Panc1 (cell line): Measurements from ENCODE around the gene BRME1. TPM values are rescaled to one million over a fixed set of nuclear protein-coding genes. Genes with fewer than 3 reads are reported as not detected.

Experiments
- ATAC-seq: fragments of 200-7000 bp; cut with Tn5 transposase; 2 replicates; pipeline ENCODE4 v1.9.1; 2020; ENCODE audit warnings: mild to moderate bottlenecking, moderate library complexity
- BruUV-seq: library from RNA; stranded (reverse); fragments of 400-500 nt; replicated peaks from 2 replicates; lab custom pipeline; 2021; lab: Mats Ljungman, UMichigan
- CTCF ChIA-PET: fragments of 300-600 bp; sonication (Branson Sonifier 250); formaldehyde crosslinking; loops from one replicate; lab custom pipeline; 2022; ENCODE audit warnings: antibody characterized with exemption; lab: Charles Lee
- POLR2A ChIA-PET: fragments of 300-600 bp; sonication (Branson Sonifier 250); formaldehyde crosslinking; loops from one replicate; lab custom pipeline; 2022; ENCODE audit warnings: antibody characterized with exemption; lab: Charles Lee
- DNase-seq: peaks from one replicate; pipeline ENCODE4 v3.0.0-alpha.2; 2010; ENCODE audit warnings: low read depth, low spot score
- H3K27ac ChIP-seq: 2 replicates; pipeline ENCODE4 v1.5.1; 2011; ENCODE audit warnings: mild to moderate bottlenecking, low read length, inconsistent platforms
- H3K27me3 ChIP-seq: fragments of 200-500 bp; sonication (Bioruptor generic); 2 replicates; pipeline ENCODE4 v1.6.0; 2014; ENCODE audit warnings: low read length, inconsistent platforms; ENCODE audit not compliant: control insufficient read depth, insufficient read depth
- H3K36me3 ChIP-seq: fragments of 200-500 bp; sonication (Bioruptor generic); 2 replicates; pipeline ENCODE4 v1.5.1; 2014; ENCODE audit warnings: inconsistent platforms, mild to moderate bottlenecking, low read length, moderate library complexity; ENCODE audit not compliant: control insufficient read depth, insufficient read depth
- H3K4me1 ChIP-seq: 2 replicates; pipeline ENCODE4 v1.5.1; 2011; ENCODE audit warnings: inconsistent platforms, mild to moderate bottlenecking, low read length, moderate library complexity; ENCODE audit not compliant: control insufficient read depth, insufficient read depth
- H3K4me3 ChIP-seq, 2 experiments: 2 replicates each; pipeline ENCODE4 v1.5.1; 2011 to 2012; ENCODE audit warnings: low read depth in 2 of 2, low read length in 2 of 2, mild to moderate bottlenecking in 2 of 2, inconsistent platforms in 1 of 2, moderate library complexity in 1 of 2
- H3K9me3 ChIP-seq: fragments of 200-500 bp; sonication (Bioruptor generic); 2 replicates; pipeline ENCODE4 v1.5.1; 2014; ENCODE audit warnings: low read depth, mild to moderate bottlenecking, inconsistent platforms, low read length, moderate library complexity; ENCODE audit not compliant: control insufficient read depth, insufficient read depth
- POLR2AphosphoS5 ChIP-seq: IDR thresholded peaks from 2 replicates; pipeline ENCODE4 v1.6.1; 2012; ENCODE audit warnings: mild to moderate bottlenecking, low read depth, low read length, moderate library complexity
- SIN3A ChIP-seq: IDR thresholded peaks from 2 replicates; pipeline ENCODE4 v1.6.1; 2012; ENCODE audit warnings: low read depth, mild to moderate bottlenecking, low read length, moderate library complexity, borderline replicate concordance; ENCODE audit not compliant: insufficient read depth
- TCF7L2 ChIP-seq: IDR thresholded peaks from 2 replicates; pipeline ENCODE4 v1.6.1; 2011; ENCODE audit warnings: mild to moderate bottlenecking, low read depth, low read length, inconsistent platforms
- in situ Hi-C: cut with HindIII; loops from 2 replicates; pipeline ENCODE4 v1.10.0; 2016; ENCODE audit warnings: low sequenced_read_pairs, low pct_unique_long_range_greater_than_20kb
- intact Hi-C: fragments of 100-400 bp; cut with micrococcal nuclease; formaldehyde crosslinking; loops from one replicate; pipeline ENCODE4 v1.10.0; 2022; ENCODE audit not compliant: unreplicated experiment
- total RNA-seq: library from RNA; stranded (reverse); gene quantifications from one replicate; pipeline ENCODE4 v1.2.1, GENCODE V29; 2021; ENCODE audit not compliant: unreplicated experiment
- TF ChIP-seq, protein P1 (sequence below): fragments of 450-650 bp; IDR thresholded peaks from 2 replicates; pipeline ENCODE4 v1.5.1; 2017; ENCODE audit warnings: mild to moderate bottlenecking
- TF ChIP-seq, protein P2 (sequence below), 2 experiments: IDR thresholded peaks; 2 replicates each; pipeline ENCODE4 v1.6.1; 2011 to 2012; ENCODE audit warnings: low read depth in 2 of 2, control low read depth in 1 of 2, low read length in 1 of 2, mild to moderate bottlenecking in 1 of 2, moderate library complexity in 1 of 2; ENCODE audit not compliant: insufficient read depth in 1 of 2

BRME1 gene
- total RNA-seq, 1 experiment from 2014 or later = 6.5 TPM

DNA sequence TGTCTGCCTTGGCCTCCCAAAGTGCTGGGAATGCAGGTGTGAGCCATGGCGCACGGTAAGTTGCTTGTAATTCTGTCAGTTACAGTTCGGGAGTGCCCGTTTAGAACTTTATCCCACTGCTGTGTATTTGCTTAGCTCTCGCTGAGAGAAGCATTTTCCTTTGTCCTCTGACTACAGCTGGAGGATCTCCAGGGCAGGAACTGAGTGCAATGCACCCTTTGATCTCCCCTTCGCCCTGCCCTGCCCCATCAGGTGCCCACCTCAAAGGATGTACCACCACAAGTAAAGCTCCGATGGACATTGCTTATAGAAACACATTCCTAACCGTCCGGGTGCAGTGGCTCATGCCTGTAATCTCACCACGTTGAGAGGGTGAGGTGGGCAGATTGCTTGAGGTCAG, 6.5 kb downstream of the BRME1 start:
- ChIA-PET POLR2A (no interaction called here), CTCF (no interaction called here)
- no peaks in the 10 kb centered on the region for H3K27me3 ChIP-seq
- DNase-seq (no peak), ATAC-seq (no peak)
- H3K4me3 ChIP-seq = no peak overlapping the region
- in situ Hi-C loops (no loop called here), intact Hi-C loops (no loop called here)
- no peaks in the 10 kb centered on the region for H3K4me1 ChIP-seq
- no peak for TF ChIP-seq TCF7L2
- TF ChIP-seq, protein P1, sequence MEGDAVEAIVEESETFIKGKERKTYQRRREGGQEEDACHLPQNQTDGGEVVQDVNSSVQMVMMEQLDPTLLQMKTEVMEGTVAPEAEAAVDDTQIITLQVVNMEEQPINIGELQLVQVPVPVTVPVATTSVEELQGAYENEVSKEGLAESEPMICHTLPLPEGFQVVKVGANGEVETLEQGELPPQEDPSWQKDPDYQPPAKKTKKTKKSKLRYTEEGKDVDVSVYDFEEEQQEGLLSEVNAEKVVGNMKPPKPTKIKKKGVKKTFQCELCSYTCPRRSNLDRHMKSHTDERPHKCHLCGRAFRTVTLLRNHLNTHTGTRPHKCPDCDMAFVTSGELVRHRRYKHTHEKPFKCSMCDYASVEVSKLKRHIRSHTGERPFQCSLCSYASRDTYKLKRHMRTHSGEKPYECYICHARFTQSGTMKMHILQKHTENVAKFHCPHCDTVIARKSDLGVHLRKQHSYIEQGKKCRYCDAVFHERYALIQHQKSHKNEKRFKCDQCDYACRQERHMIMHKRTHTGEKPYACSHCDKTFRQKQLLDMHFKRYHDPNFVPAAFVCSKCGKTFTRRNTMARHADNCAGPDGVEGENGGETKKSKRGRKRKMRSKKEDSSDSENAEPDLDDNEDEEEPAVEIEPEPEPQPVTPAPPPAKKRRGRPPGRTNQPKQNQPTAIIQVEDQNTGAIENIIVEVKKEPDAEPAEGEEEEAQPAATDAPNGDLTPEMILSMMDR = no peak
- no peak overlapping the region for H3K27ac ChIP-seq
- BruUV-seq = no TSS peak
- H3K36me3 ChIP-seq = no peaks in the 10 kb centered on the region
- no peaks in the 10 kb centered on the region for H3K9me3 ChIP-seq

- TF ChIP-seq POLR2AphosphoS5 (no peak), SIN3A (no peak)
- TF ChIP-seq, protein P1 = no peak
- TF ChIP-seq, protein P2, sequence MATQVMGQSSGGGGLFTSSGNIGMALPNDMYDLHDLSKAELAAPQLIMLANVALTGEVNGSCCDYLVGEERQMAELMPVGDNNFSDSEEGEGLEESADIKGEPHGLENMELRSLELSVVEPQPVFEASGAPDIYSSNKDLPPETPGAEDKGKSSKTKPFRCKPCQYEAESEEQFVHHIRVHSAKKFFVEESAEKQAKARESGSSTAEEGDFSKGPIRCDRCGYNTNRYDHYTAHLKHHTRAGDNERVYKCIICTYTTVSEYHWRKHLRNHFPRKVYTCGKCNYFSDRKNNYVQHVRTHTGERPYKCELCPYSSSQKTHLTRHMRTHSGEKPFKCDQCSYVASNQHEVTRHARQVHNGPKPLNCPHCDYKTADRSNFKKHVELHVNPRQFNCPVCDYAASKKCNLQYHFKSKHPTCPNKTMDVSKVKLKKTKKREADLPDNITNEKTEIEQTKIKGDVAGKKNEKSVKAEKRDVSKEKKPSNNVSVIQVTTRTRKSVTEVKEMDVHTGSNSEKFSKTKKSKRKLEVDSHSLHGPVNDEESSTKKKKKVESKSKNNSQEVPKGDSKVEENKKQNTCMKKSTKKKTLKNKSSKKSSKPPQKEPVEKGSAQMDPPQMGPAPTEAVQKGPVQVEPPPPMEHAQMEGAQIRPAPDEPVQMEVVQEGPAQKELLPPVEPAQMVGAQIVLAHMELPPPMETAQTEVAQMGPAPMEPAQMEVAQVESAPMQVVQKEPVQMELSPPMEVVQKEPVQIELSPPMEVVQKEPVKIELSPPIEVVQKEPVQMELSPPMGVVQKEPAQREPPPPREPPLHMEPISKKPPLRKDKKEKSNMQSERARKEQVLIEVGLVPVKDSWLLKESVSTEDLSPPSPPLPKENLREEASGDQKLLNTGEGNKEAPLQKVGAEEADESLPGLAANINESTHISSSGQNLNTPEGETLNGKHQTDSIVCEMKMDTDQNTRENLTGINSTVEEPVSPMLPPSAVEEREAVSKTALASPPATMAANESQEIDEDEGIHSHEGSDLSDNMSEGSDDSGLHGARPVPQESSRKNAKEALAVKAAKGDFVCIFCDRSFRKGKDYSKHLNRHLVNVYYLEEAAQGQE (IDR thresholded peaks at IDR 0.05; ENCODE audit: insufficient read depth in 1 of 2, low read depth in 2 of 2, low read length in 1 of 2) = no peak
- Histone ChIP-seq H3K4me1 (no peaks in the 10 kb centered on the region), H3K27ac (no peak overlapping the region), H3K4me3 (no peak overlapping the region), H3K27me3 (no peaks in the 10 kb centered on the region), H3K9me3 (no peaks in the 10 kb centered on the region), H3K36me3 (no peaks in the 10 kb centered on the region)
- BruUV-seq = no TSS peak
- in situ Hi-C loops = no loop called here
- CTCF ChIA-PET = no interaction called here
- POLR2A ChIA-PET = no interaction called here
- ATAC-seq = no peak
- intact Hi-C loops = no loop called here
- DNase-seq = no peak
Measured at GRCh38 chr19:13896227-13896626, 9.7 kb downstream of the BRME1 start.

DNA sequence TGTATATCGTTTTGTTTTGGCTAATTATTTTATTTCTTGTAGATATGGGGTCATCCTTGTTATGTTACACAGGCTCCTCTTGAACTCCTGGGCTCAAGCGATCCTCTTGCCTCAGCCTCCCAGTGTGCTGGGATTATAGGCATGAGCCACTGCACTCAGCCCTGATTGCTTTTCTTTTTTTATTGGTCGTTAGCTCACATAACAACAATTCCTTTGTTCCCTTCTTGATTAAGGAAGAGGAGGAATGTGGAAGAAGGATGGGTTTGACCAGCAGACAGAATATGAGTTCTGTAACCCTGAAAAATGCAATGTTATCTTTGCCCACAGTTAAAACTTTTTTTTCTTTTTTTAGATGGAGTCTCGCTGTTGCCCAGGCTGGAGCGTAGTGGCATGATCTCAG, 11.4 kb downstream of the BRME1 start:
- POLR2A ChIA-PET = no interaction called here
- Histone ChIP-seq H3K27me3 (no peaks in the 10 kb centered on the region), H3K4me3 (no peak overlapping the region), H3K36me3 (no peaks in the 10 kb centered on the region), H3K4me1 (no peaks in the 10 kb centered on the region), H3K27ac (no peak overlapping the region), H3K9me3 (no peaks in the 10 kb centered on the region)
- intact Hi-C loops = no loop called here
- ATAC-seq (no peak), DNase-seq (no peak)
- in situ Hi-C loops = no loop called here
- TF ChIP-seq, protein P2 (IDR thresholded peaks at IDR 0.05; ENCODE audit: insufficient read depth in 1 of 2, low read depth in 2 of 2, low read length in 1 of 2) = no peak
- TF ChIP-seq POLR2AphosphoS5 (no peak), SIN3A (no peak)
- BruUV-seq = no TSS peak
- CTCF ChIA-PET = no interaction called here
